Breast epithelium (tissue), 3 donors: ENCODE results near the gene POLN.

ENCODE experiments used
- POLR2A ChIP-seq: fragments of 450-650 bp; IDR thresholded peaks from one replicate; pipeline ENCODE4 v1.6.1; 2016; ENCODE audit warnings: antibody characterized with exemption, mild to moderate bottlenecking, moderate library complexity
- POLR2AphosphoS5 ChIP-seq, 3 donors: sonication (generic); formaldehyde crosslinking; IDR thresholded peaks; one replicate each; pipeline ENCODE4 v1.6.1; 2017; ENCODE audit warnings: antibody characterized with exemption in 3 of 3
- TF ChIP-seq, protein P1 (sequence below), 3 donors: fragments of 450-650 bp; IDR thresholded peaks; one replicate each; pipeline ENCODE4 v1.5.1; 2016 to 2017; ENCODE audit warnings: antibody characterized with exemption in 3 of 3, mild to moderate bottlenecking in 3 of 3, moderate library complexity in 3 of 3

DNA sequence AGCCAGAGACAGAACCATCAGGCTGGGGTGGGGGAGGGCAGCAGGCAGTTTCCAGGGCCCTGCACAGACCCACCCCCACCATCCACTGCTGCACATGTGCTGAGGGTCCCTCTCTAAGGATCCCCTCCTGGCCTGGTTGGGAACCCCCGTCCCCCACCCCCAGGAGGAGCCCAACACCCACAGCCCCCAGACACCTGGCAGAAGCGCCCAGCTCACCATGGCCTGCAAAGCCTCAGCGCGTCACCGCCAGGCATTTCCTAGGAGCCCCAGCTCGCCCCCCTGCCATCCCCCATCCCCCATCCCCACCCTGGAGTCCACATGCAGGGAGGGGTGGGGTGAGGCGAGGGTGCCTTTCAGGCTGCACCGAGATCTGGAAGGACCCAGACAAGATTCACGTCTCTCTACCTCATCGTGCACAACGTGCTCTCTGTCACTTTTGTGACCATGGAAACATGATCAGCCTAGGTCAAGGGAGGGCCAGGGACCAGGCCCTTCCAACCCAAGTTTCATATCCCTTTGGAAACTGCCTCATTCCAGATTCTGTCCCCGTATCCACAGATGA is 10.7 kb upstream of the POLN start:
- TF ChIP-seq, protein P1, sequence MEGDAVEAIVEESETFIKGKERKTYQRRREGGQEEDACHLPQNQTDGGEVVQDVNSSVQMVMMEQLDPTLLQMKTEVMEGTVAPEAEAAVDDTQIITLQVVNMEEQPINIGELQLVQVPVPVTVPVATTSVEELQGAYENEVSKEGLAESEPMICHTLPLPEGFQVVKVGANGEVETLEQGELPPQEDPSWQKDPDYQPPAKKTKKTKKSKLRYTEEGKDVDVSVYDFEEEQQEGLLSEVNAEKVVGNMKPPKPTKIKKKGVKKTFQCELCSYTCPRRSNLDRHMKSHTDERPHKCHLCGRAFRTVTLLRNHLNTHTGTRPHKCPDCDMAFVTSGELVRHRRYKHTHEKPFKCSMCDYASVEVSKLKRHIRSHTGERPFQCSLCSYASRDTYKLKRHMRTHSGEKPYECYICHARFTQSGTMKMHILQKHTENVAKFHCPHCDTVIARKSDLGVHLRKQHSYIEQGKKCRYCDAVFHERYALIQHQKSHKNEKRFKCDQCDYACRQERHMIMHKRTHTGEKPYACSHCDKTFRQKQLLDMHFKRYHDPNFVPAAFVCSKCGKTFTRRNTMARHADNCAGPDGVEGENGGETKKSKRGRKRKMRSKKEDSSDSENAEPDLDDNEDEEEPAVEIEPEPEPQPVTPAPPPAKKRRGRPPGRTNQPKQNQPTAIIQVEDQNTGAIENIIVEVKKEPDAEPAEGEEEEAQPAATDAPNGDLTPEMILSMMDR (IDR thresholded peaks at IDR 0.05): no peak
- TF ChIP-seq POLR2AphosphoS5 (IDR thresholded peaks at IDR 0.05): no peak
- no peak for TF ChIP-seq POLR2A
